HL-60/S4 treated with retinoic acid at 250 ng/mL for 4 days and 3 days (cell line): ENCODE results near the gene GALNT14.

Experiments used
- in situ Hi-C: fragments of 300-500 bp; cut with MboI; formaldehyde crosslinking; loops from 2 replicates; pipeline ENCODE4 v1.7.0; 2022; ENCODE audit warnings: low sequenced_read_pairs

GALNT14 gene

DNA sequence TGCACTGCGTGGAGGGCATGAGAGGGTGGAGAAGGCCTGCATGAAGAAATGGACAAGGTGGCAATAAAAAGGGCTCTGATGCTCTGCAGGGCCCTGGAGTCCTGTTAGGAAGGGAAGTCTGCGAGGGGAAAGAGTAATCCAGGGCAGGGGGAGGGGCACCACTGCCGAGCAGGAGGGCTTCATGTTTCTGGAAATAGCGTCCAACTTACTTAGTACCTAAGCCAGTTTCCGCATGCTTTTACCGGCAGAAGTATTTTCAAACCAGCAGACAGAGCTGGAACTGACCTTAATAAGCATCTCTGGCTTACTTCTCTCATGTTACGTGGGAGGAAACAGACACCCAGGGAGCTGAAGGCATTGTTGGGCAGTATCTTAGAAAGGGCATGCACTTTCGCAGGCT lies 156.7 kb downstream of the GALNT14 start:
- in situ Hi-C loops, result no loop called here

DNA sequence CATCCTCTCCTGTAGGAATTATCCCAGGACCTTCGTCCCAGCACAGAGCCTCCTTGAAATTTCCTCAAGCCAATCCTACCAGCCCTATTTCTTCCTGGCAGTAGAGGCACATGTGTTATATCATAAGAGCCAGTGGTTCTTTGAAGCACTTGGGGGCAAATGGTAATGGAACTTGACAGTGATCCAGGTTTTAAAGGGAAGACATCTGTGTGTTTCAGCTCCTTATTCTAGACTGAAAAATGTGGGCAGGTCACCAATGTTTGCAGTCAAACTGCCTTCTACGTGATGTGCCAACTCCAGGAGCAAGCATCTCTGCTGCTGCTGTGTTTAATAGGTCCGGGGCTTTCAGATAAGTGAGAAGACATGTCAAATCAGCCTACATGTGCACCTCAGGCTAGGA lies 157.1 kb downstream of the GALNT14 start:
- in situ Hi-C loops, result no loop called here

DNA sequence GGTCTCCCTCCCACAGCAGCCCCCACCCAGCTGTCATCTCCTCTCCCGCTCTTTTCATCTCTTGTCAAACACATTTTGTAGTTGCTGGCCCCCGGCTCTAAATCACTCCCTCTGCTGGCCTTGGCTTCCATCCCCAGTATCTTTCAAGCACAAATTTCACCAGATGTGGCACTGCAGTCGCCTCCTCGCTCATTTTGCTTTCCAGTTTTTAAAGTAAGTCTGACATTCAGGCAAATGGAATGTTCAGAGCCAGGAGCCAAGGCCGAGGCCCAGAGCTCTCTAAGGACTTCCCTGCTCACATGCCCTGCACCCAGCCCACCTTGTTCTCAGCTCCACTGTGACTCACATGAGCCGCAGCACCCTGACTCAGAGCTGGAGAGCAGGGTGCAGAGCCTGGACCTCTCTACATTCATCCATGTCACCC lies 158.4 kb downstream of the GALNT14 start:
- in situ Hi-C loops, result no loop called here

DNA sequence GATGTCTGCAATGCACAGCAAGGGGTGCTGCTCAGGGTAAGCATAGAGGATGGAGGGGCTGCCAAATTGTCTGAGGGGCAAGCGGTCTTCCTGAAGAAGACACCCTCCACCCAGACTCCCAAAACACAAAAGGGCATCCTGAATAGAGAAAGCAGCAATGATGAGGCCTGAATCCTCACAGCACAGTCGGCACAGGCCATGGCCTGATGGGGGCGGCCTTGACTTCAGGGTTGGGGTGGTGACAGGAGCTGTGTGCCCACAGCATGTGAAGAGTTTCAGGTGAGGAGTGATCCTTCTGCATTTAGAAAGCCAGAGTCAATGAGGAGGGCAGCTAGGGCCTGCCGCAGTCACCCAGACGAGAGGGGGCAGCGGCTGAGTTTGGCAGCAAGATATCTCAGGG lies 159.4 kb downstream of the GALNT14 start:
- in situ Hi-C loops, result no loop called here

DNA sequence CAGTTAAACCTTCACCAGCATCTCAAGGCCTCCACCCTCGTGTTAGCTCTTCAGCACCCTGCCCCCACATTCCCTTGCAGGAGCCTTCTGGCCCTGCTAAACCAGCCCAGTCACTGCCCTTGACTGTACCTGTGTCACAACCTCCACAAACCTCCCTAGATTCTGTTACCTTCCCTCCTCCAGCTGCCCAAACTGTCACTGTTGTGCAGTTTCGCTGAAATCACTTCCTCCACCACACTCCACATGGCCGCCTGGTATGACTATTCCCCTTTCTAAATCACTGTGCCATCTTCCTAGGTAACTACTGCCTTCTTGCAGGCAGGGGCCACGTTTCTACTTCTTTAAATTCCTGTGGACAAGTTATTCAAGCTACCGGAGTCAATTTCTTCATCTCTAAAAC lies 160.2 kb downstream of the GALNT14 start:
- in situ Hi-C loops, result no loop called here

DNA sequence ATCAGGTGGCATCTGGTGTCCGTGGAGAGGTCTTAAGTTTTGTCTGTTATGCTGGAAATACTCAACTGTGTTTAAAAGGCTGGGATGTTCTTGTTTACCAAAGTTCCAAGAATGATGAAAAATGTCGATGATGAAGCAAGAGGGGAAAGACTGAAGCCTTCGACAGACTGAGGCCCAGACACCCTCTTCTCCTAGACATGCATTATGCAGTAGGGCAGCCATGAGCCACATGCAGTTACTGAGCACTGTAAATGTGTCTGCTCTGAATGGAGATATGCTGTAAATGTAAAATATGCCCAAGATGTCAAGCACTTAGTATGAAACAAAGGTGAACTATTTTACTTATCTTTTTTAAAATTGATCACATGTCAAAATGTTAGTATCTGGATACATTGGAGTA lies 163.1 kb downstream of the GALNT14 start:
- in situ Hi-C loops, result no loop called here

DNA sequence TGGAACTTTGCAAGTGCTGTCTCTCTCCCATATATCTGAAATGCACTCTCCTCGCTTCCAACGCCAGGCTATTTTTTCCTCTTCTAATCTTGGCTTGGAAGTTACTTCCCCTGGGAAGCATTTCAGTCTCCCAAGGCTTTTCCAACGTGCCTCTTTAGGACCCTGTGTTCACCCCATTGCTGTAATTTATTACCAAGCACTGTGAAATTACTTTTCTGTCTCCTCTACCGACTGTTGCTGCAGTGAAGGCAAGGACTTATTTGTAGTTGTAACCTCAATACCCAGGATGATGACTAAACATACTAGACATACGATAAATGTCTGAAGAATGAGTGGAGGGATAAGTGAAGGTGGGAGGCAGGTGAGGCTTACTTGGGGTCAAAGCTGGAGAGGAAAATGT lies 163.7 kb downstream of the GALNT14 start:
- in situ Hi-C loops, result no loop called here

DNA sequence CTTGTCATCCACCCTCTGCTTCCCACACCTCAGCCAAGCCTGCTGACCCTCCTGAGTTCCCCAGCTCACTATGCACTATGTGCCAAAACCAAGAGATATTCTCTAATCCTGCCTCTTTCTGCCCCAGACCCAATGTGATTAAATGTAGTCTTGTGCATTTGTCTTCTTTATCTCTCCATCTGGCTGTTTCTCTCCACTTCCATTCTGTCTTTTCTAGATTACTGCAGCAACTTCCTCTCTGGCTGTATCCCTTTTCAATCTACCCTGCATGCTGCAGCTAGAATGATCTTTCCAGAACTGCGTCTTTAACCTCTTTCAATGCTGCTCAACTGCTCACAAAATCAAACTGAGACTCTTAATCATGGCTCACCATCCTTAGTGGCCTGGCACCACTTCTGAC lies 164.1 kb downstream of the GALNT14 start:
- in situ Hi-C loops, result no loop called here

DNA sequence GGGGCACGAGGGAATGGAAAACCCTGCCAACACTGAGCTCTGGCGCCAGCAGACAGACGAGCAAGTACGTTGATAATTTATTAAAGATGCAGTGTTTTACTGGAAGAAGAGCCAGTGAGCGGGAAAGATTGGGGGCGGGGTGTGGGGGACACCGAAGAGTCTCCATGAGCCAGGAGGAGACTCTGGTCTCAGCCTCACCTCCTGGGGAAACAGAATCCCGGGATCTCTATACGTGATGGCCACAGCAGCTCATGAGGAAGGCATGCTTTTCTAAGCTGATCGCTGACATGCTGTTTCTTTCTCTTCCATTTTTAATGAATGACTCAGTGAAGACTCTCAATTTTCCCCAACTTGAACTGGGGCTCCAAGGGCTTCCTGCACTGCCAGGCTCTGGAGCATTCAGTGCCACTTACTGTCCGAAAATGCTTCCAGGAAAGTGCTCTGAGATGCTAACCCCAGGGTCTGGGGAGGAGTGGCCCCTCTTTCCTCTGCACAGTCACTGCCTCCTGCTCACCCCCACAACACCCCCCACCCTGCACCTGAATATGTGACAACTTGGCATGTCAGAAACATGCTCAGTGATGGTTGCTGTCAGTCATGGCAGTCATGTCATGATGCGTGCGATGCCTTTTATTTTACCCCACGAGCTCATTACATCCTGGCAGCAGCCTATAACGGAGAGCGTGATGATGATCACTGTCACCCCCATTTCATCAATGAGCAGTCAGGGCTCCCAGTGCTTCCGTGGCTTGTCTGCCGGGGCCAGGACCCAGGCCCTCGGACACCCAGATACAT lies 166.8 kb downstream of the GALNT14 start:
- in situ Hi-C loops, result no loop called here

DNA sequence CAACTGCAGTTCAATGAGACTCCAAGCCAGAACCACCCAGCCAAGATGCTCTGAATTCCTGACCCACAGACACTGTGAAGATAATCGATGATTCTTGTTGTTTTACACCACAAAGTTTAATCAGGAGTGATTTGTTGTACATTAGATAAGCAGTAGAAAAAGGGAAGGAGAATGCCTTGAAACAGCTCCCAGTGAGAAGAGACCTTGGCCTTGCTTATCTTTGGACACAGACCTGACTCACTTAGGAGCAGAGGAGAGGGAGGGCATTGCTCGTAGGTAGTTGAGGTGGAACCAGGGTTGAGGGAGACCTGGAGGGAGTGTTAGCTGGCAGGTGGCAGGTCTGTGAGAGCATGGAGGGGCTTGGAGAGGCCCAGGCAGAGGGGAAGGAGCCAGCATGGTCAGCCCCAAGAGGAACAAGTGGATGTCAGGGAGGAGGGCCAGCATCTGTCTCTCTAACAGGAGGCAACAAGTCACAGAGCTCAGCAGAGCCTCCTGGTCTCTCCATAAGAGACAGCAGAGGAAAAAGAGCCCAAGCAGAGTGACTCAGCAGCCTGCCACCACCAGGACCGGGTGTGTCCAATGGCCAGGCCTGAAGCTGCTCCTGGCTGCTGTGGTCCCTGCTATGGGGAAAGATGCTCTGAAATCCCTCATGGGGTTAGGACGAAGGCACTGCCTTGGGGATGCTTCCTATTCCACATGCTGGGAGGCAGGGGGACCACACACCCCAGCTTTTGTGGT lies 169.4 kb downstream of the GALNT14 start:
- in situ Hi-C loops, result no loop called here

DNA sequence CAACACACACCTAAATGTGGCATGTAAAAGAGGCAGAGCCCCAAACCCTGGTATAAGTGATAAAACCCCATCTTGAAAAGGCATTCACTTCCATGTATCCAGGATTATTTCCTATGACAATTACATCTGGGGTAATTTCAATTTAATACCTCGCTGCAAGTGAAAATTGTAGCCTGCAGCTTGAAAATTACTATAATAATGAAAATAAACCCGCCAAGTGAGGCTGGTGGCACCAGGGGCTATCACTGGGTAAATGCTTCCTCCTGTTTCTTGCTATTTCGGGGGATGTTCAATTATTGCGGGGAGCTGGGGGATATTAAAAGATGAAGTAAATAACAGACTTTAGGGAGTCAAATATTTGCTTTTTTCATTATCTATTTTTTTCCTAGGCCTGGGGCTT lies 171.5 kb downstream of the GALNT14 start:
- in situ Hi-C loops, result no loop called here

DNA sequence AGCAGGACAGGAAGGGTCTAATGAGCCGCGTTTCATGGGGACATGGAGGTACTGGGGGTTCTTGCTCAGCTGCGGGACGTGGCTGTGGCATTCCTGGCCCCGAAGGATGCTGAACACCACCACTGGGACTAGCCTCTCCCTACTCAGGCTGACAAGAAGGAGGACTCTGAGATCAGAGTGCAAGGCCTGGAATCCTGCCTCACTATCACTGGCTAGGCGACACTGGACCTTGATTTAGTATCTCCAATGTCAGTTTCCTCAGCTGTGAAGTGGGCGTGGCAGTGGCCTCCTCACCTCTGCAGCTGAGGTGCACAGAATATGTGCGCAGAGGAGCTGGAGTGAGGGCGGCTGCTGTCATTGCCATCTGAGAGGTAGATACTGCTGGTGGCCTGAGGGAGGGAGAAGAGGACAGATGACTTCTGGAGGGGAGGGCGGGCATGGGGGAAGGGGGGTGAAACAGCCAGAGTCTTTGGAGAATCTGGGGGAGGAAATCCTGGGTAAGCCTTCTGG lies 173.2 kb downstream of the GALNT14 start:
- in situ Hi-C loops, result no loop called here

DNA sequence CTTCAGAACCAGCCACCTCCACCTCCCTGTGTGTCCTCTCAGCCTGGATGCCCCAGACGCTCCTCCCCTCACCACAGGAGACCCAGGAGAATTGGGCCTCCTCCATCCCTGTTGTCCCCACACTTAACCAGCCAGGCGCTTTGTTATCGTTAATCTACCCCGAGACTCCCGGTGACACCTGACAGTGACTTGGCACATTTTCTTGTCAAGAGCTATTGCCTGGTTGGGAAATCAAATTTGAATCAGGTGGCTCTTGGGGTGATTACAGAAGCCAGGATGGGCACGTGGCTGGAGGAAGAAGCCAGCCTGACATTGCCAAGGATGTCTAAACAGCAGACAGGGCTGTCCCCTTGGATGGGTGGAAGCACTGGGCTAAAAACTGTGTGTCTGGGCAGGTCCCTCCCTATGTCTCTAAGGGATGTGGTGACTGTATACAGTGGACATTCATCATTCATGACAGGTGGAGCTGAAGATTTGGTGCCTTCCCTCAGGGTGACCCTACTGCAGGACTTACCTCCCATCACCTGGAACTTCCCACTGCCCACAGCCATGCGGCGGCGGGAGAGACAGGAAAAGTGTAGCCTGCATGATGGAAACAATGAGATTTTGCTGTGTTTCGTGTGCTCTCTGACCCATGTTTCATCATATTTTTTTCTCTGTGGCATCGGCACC lies 173.8 kb downstream of the GALNT14 start:
- in situ Hi-C loops, result no loop called here

DNA sequence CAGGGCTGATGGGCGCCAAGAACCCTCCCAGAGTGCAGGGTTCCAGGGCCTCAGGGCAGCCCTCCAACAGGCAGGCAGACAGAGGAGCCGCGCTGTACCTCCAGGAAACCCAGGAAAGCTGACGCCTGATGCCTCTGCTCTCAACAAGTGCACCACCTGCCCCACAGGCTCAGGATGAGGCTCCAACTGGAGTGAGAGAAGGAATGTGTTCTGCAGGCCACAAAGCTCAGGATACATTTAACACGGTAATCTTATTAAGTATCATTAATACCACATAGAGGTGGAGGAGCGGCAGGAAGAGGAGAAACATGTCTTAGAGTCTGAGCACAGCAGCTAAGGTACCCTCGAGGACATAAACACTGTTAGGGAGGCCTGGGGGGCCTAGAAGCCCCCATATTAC lies 175.1 kb downstream of the GALNT14 start:
- in situ Hi-C loops, result no loop called here

DNA sequence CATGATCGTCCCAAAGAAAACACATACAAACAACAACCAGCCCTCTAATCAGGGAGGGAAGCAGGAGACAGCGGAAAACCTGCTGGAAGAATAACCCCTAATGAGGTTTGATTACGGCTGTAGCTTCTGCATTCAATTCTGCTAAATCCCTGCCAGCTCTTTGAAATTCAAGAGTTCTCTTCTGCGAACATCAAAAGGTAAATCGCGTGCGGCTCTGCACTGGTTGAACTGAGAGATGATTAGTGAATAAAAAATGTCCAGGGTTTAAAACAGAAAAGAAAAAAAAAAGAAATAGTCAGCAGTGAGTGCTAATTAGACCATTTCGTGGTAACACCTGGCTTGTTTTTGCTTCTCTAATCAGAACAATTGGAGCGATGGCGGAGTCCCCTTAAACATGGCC lies 178.0 kb downstream of the GALNT14 start:
- in situ Hi-C loops, result no loop called here

DNA sequence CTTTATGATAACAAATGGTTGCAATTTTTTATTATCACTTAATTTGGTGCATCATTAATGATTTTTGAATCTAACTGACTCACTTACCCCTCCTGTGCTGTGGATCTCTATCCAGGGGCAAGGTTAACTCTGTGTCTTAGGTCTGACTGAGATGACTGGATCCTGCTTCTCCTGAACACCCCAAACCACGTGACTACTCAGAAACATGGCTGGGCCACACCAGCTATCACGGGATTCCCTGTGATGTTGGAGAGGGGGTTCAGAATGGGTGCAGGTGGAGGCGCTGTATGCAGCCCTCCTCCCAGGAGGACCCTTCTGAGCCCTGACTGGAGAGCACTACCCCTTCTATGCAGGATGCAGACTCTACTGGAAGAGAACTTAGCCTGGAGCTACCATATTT lies 178.6 kb downstream of the GALNT14 start:
- in situ Hi-C loops, result no loop called here

DNA sequence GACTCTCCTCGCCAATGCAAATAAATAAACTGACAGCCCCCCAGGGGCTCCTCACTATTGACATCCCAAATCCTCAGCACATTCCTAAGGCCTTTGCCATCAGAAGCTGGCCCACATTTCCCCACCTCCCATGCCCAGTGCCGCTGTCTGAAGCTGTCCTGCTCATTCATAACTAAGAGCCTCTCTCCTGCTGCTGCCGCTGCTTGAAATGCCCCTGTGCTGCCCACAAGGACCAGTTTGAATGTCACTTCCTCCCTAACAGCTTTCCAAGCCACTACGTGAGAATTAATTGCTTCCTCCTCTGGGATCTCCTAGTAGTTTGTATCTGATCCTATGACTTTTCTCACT lies 179.3 kb downstream of the GALNT14 start:
- in situ Hi-C loops, result no loop called here

DNA sequence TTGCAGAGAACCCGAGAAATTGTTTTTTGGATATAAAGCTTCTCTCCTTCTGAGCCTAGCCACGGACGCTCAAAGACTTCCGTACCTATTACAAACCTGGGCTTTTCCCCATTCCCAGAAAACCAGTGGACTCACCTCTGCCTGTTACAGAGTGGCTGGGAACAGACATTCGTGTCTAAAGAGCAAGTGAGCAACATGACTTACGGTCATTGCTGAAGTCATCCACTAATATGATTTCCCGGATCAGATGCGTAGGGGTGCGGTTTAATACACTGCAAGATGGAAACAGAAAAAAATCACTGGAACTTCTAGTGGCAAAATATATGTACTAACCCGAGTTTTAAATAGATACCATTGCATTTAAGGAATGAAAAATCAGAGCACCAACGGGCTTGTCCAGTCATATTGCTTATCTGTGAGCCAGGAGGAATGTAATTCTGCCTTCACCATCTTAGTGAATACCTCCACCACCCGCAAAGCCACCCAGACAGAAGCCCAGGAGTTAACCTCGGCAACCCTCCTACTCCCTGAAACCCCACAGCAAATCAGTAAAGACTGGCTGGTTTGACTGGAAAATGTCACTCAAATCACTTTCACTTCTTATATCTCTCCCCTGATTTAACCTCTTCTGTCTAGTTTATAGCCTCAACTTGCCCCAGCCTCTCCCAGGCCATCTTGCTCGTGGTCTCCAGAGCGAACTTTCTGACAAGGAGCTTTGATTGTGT lies 179.9 kb downstream of the GALNT14 start:
- in situ Hi-C loops, result no loop called here

DNA sequence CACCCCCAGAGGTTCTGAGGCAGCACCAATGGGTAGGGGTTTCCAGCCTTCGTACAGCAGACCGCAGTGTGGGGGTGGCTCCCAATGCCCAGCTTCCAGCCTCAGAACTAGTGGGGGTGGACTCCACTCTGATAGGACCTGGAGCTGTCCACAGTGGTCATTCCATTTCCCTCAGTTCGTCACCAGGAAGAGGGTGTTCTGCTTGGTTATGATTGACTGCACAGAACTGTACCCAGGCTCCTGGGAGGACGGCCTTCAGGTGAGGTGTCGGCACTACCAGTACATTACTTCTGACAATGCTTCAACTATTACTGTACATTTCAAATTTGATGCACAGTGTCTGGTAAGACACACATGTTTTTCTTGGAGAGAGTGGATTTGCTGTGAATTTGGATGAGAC lies 180.6 kb downstream of the GALNT14 start:
- in situ Hi-C loops, result no loop called here

DNA sequence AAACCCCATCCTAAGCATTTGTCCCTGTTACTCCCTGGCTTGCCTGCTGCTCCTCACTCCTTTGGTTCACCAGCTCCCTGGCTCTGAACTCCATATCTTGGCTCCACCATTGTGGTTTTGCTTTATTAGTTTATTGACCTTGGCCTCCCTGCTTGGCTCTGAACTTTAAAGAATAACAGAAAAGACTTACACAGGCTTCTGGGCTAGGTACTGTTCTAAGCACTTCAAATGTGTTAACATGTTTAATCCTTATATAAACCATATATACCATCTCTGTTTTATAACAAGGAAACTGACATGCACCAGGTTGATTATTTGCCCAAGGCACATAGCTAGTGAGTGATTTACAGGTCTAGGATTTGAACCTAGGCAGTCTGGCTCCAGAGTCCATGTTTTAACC lies 181.2 kb downstream of the GALNT14 start:
- in situ Hi-C loops, result no loop called here

DNA sequence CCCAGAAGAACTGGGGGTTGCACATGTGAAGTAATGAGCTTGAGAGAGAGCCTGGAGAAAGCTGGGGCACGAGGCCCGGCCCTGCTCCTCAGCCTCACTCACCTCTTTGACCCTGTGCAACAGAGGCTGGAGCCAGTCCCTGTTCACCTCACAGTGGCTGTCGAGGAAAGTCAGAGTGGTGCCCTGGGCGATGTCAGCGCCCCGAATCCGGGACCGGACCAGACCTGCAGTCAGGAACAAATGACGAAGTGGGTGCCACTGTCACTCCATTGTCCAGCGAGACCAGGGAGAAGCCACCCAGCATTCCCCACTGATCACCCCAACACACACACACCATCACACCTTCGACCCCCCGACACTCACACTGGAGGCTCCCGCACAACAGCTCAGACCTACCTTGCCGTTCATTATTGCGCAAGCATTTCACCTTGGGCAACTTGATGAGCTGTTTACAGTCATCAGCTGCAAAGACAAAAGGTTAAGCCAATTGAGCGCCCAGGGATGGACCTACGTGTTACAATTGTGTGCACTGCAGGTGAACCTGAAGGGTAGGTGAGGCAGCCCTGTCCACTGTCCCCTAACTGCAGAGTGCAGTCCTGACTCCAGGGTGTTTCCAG lies 182.6 kb downstream of the GALNT14 start:
- in situ Hi-C loops, result no loop called here
